H9 (cell line): ENCODE results near the gene GLB1L3. TPM values are rescaled to one million over a fixed set of nuclear protein-coding genes. Genes with fewer than 3 reads are reported as not detected.

Source experiments
- DNase-seq: peaks from one replicate; pipeline ENCODE4 v3.0.0-alpha.2; 2017
- H2AFZ ChIP-seq: one replicate; pipeline ENCODE4 v1.6.1; 2013; ENCODE audit warnings: mild to moderate bottlenecking, low read length, control low read depth, moderate library complexity
- H2AK5ac ChIP-seq: 2 replicates; pipeline ENCODE4 v1.6.1; 2013; ENCODE audit warnings: low read length, control low read depth, mixed read lengths; ENCODE audit not compliant: insufficient read length
- H2BK120ac ChIP-seq: one replicate; pipeline ENCODE4 v1.6.1; 2013; ENCODE audit warnings: low read depth, mild to moderate bottlenecking, low read length, control low read depth, inconsistent platforms; ENCODE audit not compliant: poor library complexity, severe bottlenecking
- H2BK12ac ChIP-seq: 2 replicates; pipeline ENCODE4 v1.6.1; 2013; ENCODE audit warnings: low read length, control low read depth, mixed read lengths, low read depth; ENCODE audit not compliant: insufficient read length
- H2BK15ac ChIP-seq: 2 replicates; pipeline ENCODE4 v1.6.1; 2013; ENCODE audit warnings: low read depth, low read length, control low read depth
- H2BK20ac ChIP-seq: one replicate; pipeline ENCODE4 v1.6.1; 2013; ENCODE audit warnings: low read depth, mild to moderate bottlenecking, low read length, control low read depth, inconsistent platforms; ENCODE audit not compliant: poor library complexity, severe bottlenecking
- H2BK5ac ChIP-seq: 2 replicates; pipeline ENCODE4 v1.6.1; 2013; ENCODE audit warnings: low read length, control low read depth, mixed read lengths; ENCODE audit not compliant: insufficient read length
- H3K14ac ChIP-seq: 2 replicates; pipeline ENCODE4 v1.6.1; 2013; ENCODE audit warnings: low read length, control low read depth; ENCODE audit not compliant: insufficient read depth
- H3K18ac ChIP-seq: 2 replicates; pipeline ENCODE4 v1.6.1; 2013; ENCODE audit warnings: low read depth, mild to moderate bottlenecking, mixed read lengths, low read length, control low read depth; ENCODE audit not compliant: insufficient read length
- H3K23ac ChIP-seq: 2 replicates; pipeline ENCODE4 v1.6.1; 2013; ENCODE audit warnings: low read length, control low read depth, mixed read lengths, low read depth; ENCODE audit not compliant: insufficient read length
- H3K23me2 ChIP-seq: 2 replicates; pipeline ENCODE4 v1.6.1; 2013; ENCODE audit warnings: low read depth, mild to moderate bottlenecking, mixed read lengths, low read length, control low read depth; ENCODE audit not compliant: insufficient read length, poor library complexity, severe bottlenecking
- H3K27ac ChIP-seq: 2 replicates; pipeline ENCODE4 v1.5.1; 2013; ENCODE audit warnings: low read length, control low read depth, mixed read lengths, low read depth; ENCODE audit not compliant: insufficient read length
- H3K27me3 ChIP-seq: 2 replicates; pipeline ENCODE4 v1.6.1; 2013; ENCODE audit warnings: low read length, control low read depth, inconsistent platforms; ENCODE audit not compliant: insufficient read depth
- H3K4ac ChIP-seq: 2 replicates; pipeline ENCODE4 v1.6.1; 2013; ENCODE audit warnings: low read depth, mild to moderate bottlenecking, control low read depth, inconsistent platforms, low read length, moderate library complexity
- H3K4me1 ChIP-seq: 2 replicates; pipeline ENCODE4 v1.6.1; 2013; ENCODE audit warnings: low read length, control low read depth, inconsistent platforms; ENCODE audit not compliant: insufficient read depth
- H3K4me2 ChIP-seq: 2 replicates; pipeline ENCODE4 v1.6.1; 2013; ENCODE audit warnings: low read length, control low read depth, mixed read lengths; ENCODE audit not compliant: insufficient read length, insufficient read depth
- H3K56ac ChIP-seq: 2 replicates; pipeline ENCODE4 v1.6.1; 2013; ENCODE audit warnings: low read depth, mild to moderate bottlenecking, mixed read lengths, low read length, control low read depth; ENCODE audit not compliant: insufficient read length
- H3K79me1 ChIP-seq: 2 replicates; pipeline ENCODE4 v1.6.1; 2013; ENCODE audit warnings: low read depth, mild to moderate bottlenecking, moderate library complexity, low read length, control low read depth, inconsistent platforms; ENCODE audit not compliant: insufficient read depth, poor library complexity, severe bottlenecking
- H3K79me2 ChIP-seq: 2 replicates; pipeline ENCODE4 v1.6.1; 2013; ENCODE audit warnings: low read length, control low read depth, inconsistent platforms; ENCODE audit not compliant: insufficient read depth
- H3K9ac ChIP-seq: 2 replicates; pipeline ENCODE4 v1.6.1; 2013; ENCODE audit warnings: low read length, control low read depth, mixed read lengths; ENCODE audit not compliant: insufficient read length; ENCODE audit errors: extremely low read depth
- H3K9me3 ChIP-seq: one replicate; pipeline ENCODE4 v1.6.1; 2013; ENCODE audit warnings: low read depth, low read length, inconsistent platforms; ENCODE audit not compliant: control insufficient read depth
- H3T11ph ChIP-seq: one replicate; pipeline ENCODE4 v1.6.1; 2013; ENCODE audit warnings: mild to moderate bottlenecking, low read length, control low read depth, inconsistent platforms
- H4K20me1 ChIP-seq: one replicate; pipeline ENCODE4 v1.6.1; 2013; ENCODE audit not compliant: control insufficient read depth, insufficient read length, insufficient read depth
- H4K5ac ChIP-seq: 2 replicates; pipeline ENCODE4 v1.6.1; 2013; ENCODE audit warnings: low read depth, mild to moderate bottlenecking, mixed read lengths, low read length, control low read depth; ENCODE audit not compliant: insufficient read length
- H4K8ac ChIP-seq: replicated peaks from 2 replicates; pipeline ENCODE4 v1.6.1; 2013; ENCODE audit warnings: low read length, control low read depth, mixed read lengths, low read depth; ENCODE audit not compliant: insufficient read length
- H4K91ac ChIP-seq: 2 replicates; pipeline ENCODE4 v1.6.1; 2013; ENCODE audit warnings: low read depth, mild to moderate bottlenecking, moderate library complexity, mixed read lengths, low read length, control low read depth; ENCODE audit not compliant: insufficient read length
- H3K27ac Mint-ChIP-seq, 3 experiments: 2 replicates in 2 of 3; 3 replicates in 1 of 3; pipeline ENCODE4 v1.8.0; 2020 to 2021; ENCODE audit warnings: mixed read lengths in 3 of 3, mild to moderate bottlenecking in 1 of 3, moderate library complexity in 1 of 3
- H3K27me3 Mint-ChIP-seq: 2 replicates; pipeline ENCODE4 v1.8.0; 2021; ENCODE audit warnings: low read depth, mild to moderate bottlenecking, moderate library complexity, mixed read lengths
- H3K36me3 Mint-ChIP-seq, 3 experiments: 2 replicates in 2 of 3; 3 replicates in 1 of 3; pipeline ENCODE4 v1.8.0; 2020 to 2021; ENCODE audit warnings: low read depth in 3 of 3, mixed read lengths in 3 of 3; ENCODE audit not compliant: insufficient read depth in 1 of 3
- H3K4me1 Mint-ChIP-seq, 2 experiments: 2 replicates each; pipeline ENCODE4 v1.8.0; 2020; ENCODE audit warnings: mixed read lengths in 2 of 2
- H3K4me3 Mint-ChIP-seq, 2 experiments: 2 replicates in 1 of 2; 3 replicates in 1 of 2; pipeline ENCODE4 v1.8.0; 2020 to 2021; ENCODE audit warnings: mild to moderate bottlenecking in 2 of 2, mixed read lengths in 2 of 2, moderate library complexity in 1 of 2
- H3K9me3 Mint-ChIP-seq, 2 experiments: 2 replicates in 1 of 2; 3 replicates in 1 of 2; pipeline ENCODE4 v1.8.0; 2020; ENCODE audit warnings: mild to moderate bottlenecking in 2 of 2, mixed read lengths in 2 of 2, moderate library complexity in 1 of 2
- WGBS: extraction: QIAGEN DNeasy Blood & Tissue Kit; methylation state at CpG from one replicate; pipeline ENCODE4 v1.1.7; 2013; ENCODE audit warnings: missing lambda C conversion rate, low lambda C conversion rate, mixed read lengths; ENCODE audit not compliant: insufficient read length; ENCODE audit errors: extremely low coverage; 5-methylcytosine and 5-hydroxymethylcytosine counted together
- long read RNA-seq: library from polyadenylated mRNA; unstranded; transcript quantifications from one replicate; pipeline ENCODE4 v2.0.0, GENCODE V29; 2020
- total RNA-seq: library from RNA; stranded (reverse); gene quantifications from 2 replicates; pipeline ENCODE4 v1.2.1, GENCODE V29; 2021
- TF ChIP-seq, protein P1 (sequence below): fragments of 200-600 bp; sonication (generic); conservative IDR thresholded peaks from 3 replicates; pipeline ENCODE4 v1.8.0; 2021; ENCODE audit warnings: antibody characterized with exemption, mild to moderate bottlenecking

GLB1L3 gene, protein sequence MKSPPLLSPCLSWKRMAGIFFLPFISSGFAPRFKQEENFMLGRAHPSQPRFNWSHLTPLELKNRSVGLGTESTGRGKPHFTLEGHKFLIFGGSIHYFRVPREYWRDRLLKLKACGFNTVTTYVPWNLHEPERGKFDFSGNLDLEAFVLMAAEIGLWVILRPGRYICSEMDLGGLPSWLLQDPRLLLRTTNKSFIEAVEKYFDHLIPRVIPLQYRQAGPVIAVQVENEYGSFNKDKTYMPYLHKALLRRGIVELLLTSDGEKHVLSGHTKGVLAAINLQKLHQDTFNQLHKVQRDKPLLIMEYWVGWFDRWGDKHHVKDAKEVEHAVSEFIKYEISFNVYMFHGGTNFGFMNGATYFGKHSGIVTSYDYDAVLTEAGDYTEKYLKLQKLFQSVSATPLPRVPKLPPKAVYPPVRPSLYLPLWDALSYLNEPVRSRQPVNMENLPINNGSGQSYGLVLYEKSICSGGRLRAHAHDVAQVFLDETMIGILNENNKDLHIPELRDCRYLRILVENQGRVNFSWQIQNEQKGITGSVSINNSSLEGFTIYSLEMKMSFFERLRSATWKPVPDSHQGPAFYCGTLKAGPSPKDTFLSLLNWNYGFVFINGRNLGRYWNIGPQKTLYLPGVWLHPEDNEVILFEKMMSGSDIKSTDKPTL
- 11.2 and 11.7 TPM in 2 replicates for total RNA-seq
- long read RNA-seq, partial matches to known transcripts = 11 of 32 reads
- long read RNA-seq, other reads (novel, unspliced or antisense) = 20 of 32 reads

DNA sequence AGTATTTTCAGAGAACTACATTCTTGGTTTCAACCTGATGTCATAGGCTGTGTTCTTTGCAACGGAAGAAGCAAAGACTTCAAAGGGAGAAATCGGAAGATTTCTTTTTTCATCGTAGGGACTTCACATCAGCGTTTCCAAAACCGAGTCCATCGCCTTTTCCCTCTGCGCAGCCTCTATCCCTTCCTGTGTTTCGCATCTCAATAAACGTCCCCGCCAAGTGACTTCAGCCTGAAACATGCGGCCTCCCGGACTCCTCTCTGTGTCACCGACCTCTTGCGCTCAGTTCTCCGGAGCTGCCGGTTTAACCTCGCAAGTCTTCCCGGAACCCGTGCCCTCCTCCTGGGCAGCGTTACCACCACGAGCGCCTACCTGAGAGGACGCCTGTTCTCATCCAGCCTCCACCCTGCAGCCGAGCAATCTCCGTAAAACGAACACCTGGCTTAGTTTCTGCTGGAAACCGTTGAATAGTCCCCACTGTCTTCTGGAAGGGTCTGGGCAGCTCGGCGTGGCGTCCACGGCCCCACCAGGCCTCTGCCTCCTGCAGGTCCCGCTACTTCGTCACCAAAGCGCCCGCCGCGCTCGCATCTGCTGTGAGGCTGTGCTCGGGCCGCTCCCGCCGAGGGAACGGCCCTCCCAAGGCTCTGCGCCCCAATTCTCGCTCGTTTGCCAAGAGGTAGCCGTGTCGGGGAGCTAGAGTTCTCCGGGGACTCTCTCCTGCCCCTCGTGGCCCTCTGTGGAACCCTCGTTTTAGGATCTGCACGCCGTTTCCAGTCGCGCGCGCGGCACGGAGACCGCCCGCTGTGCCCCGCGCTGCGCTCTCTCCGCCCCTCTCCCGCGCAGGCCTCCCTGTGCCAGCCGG, at the start of gene GLB1L3:
GLB1L3 (plus strand) TSS at position 846 of the 862 bp plus-strand sequence. CDS start 362 bp downstream, outside the sequence.
- peak within 1 kb of the TSS; percentile 96 to 99 for H3K4me3 Mint-ChIP-seq
- H3K9me3 Mint-ChIP-seq = peaks cover 0 to 4% of the 10 kb centered on the region in 2 experiments; a peak in 3 of 5 replicates
- no peaks in the 10 kb centered on the region for H3K9me3 ChIP-seq
- no peak within 1 kb of the TSS for H3T11ph ChIP-seq
- no peak within 1 kb of the TSS for H4K91ac ChIP-seq
- no peak within 1 kb of the TSS for H2AK5ac ChIP-seq
- no peak within 1 kb of the TSS for H3K23ac ChIP-seq
- H3K4me2 ChIP-seq = peak within 1 kb of the TSS; percentile 86
- H3K27me3 Mint-ChIP-seq = peaks cover 15% of the 10 kb centered on the region
- H4K8ac ChIP-seq = no peak within 1 kb of the TSS
- no peak within 1 kb of the TSS for H3K27ac ChIP-seq
- H3K4me1 ChIP-seq = peaks cover 10% of the 10 kb centered on the region
- no peak within 1 kb of the TSS for H3K4ac ChIP-seq
- no peak within 1 kb of the TSS for H2AFZ ChIP-seq
- WGBS = no CpG with 5 or more reads among the region's 68 CpGs
- TF ChIP-seq, protein P1, sequence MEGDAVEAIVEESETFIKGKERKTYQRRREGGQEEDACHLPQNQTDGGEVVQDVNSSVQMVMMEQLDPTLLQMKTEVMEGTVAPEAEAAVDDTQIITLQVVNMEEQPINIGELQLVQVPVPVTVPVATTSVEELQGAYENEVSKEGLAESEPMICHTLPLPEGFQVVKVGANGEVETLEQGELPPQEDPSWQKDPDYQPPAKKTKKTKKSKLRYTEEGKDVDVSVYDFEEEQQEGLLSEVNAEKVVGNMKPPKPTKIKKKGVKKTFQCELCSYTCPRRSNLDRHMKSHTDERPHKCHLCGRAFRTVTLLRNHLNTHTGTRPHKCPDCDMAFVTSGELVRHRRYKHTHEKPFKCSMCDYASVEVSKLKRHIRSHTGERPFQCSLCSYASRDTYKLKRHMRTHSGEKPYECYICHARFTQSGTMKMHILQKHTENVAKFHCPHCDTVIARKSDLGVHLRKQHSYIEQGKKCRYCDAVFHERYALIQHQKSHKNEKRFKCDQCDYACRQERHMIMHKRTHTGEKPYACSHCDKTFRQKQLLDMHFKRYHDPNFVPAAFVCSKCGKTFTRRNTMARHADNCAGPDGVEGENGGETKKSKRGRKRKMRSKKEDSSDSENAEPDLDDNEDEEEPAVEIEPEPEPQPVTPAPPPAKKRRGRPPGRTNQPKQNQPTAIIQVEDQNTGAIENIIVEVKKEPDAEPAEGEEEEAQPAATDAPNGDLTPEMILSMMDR = peak; percentile 57
- peak within 1 kb of the TSS; percentile 63 for H3K9ac ChIP-seq
- peak within 1 kb of the TSS; percentile 40 to 98 (median 57); a peak in 6 of 7 replicates for H3K27ac Mint-ChIP-seq
- peaks cover 43 to 51% of the 10 kb centered on the region in 2 experiments for H3K4me1 Mint-ChIP-seq
- no peaks in the 10 kb centered on the region for H3K79me1 ChIP-seq
- peak; percentile 53 for DNase-seq
- no peak within 1 kb of the TSS for H2BK120ac ChIP-seq
- H3K27me3 ChIP-seq = no peaks in the 10 kb centered on the region
- H4K5ac ChIP-seq = no peak within 1 kb of the TSS
- no peak within 1 kb of the TSS for H2BK15ac ChIP-seq
- peak within 1 kb of the TSS; percentile 38; the same call in 1 of the 2 replicates for H3K14ac ChIP-seq
- no peak within 1 kb of the TSS for H2BK20ac ChIP-seq
- H3K18ac ChIP-seq = no peak within 1 kb of the TSS
- H3K79me2 ChIP-seq = peaks cover 12% of the 10 kb centered on the region; the same call in 1 of the 2 replicates
- H3K23me2 ChIP-seq = peaks cover 21% of the 10 kb centered on the region
- peaks cover 7 to 12% (median 10%) of the 10 kb centered on the region in 3 experiments; a peak in 6 of 7 replicates for H3K36me3 Mint-ChIP-seq
- no peaks in the 10 kb centered on the region for H4K20me1 ChIP-seq
- H2BK5ac ChIP-seq = no peak within 1 kb of the TSS
- H2BK12ac ChIP-seq = no peak within 1 kb of the TSS
- no peak within 1 kb of the TSS for H3K56ac ChIP-seq
